Lung (tissue), 16 donors: Measurements from ENCODE around the gene CDC25A. TPM values are rescaled to one million over a fixed set of nuclear protein-coding genes. Genes with fewer than 3 reads are reported as not detected.

ENCODE experiments used
- ATAC-seq: fragments of 200-7000 bp; cut with Tn5 transposase; one replicate; pipeline ENCODE4 v1.9.1; 2020; ENCODE audit warnings: moderate number of reproducible peaks; ENCODE audit not compliant: insufficient read depth, low FRiP score
- DNase-seq, 3 donors: peaks; one replicate each; pipeline ENCODE4 v3.0.0-alpha.2; 2013 to 2017
- H3K27ac ChIP-seq, 2 donors: one replicate each; pipeline ENCODE4 v1.5.1; 2013; ENCODE audit warnings: mild to moderate bottlenecking in 2 of 2, moderate library complexity in 2 of 2, control low read depth in 1 of 2, inconsistent platforms in 1 of 2, low read depth in 1 of 2, low read length in 1 of 2
- H3K27me3 ChIP-seq, 3 donors: one replicate each; pipeline ENCODE4 v1.5.1; 2013; ENCODE audit warnings: low read length in 2 of 3; ENCODE audit not compliant: control insufficient read depth in 3 of 3, insufficient read depth in 3 of 3
- H3K36me3 ChIP-seq, 4 donors: one replicate each; pipeline ENCODE4 v1.5.1; 2013; ENCODE audit warnings: low read length in 4 of 4, mild to moderate bottlenecking in 1 of 4, moderate library complexity in 1 of 4; ENCODE audit not compliant: control insufficient read depth in 4 of 4, insufficient read depth in 4 of 4
- H3K4me1 ChIP-seq, 5 donors: one replicate each; pipeline ENCODE4 v1.5.1; 2013; ENCODE audit warnings: low read length in 5 of 5, mild to moderate bottlenecking in 2 of 5, moderate library complexity in 1 of 5; ENCODE audit not compliant: control insufficient read depth in 5 of 5, insufficient read depth in 5 of 5
- H3K4me3 ChIP-seq: one replicate; pipeline ENCODE4 v1.5.1; 2013; ENCODE audit warnings: mild to moderate bottlenecking, control low read depth, moderate library complexity
- H3K9ac ChIP-seq, 2 donors: one replicate each; pipeline ENCODE4 v1.5.1; 2013; ENCODE audit warnings: low read length in 2 of 2, control low read depth in 1 of 2; ENCODE audit not compliant: insufficient read depth in 1 of 2
- H3K9me3 ChIP-seq, 4 donors: one replicate each; pipeline ENCODE4 v1.5.1; 2013; ENCODE audit warnings: low read length in 3 of 4, mild to moderate bottlenecking in 1 of 4, moderate library complexity in 1 of 4; ENCODE audit not compliant: control insufficient read depth in 4 of 4, insufficient read depth in 3 of 4
- CTCF ChIP-seq: IDR thresholded peaks from 2 replicates; pipeline ENCODE4 v1.5.1; 2012; ENCODE audit warnings: mild to moderate bottlenecking; ENCODE audit errors: control extremely low read depth, extremely low read depth
- WGBS, 2 donors: extraction: QIAGEN DNeasy Blood & Tissue Kit; methylation state at CpG; one replicate each; pipeline ENCODE4 v1.1.7; 2013; 5-methylcytosine and 5-hydroxymethylcytosine counted together
- long read RNA-seq, 5 donors: transcript quantifications; one replicate each; lab custom pipeline, GENCODE V29; 2026
- polyA plus RNA-seq, 2 donors: library from polyadenylated mRNA; stranded (reverse); fragments of 200-250 nt; gene quantifications; one replicate each; pipeline ENCODE4 v1.2.1, GENCODE V29; 2013
- total RNA-seq, 2 donors: library from RNA; depleted of rRNA in 1 of 2; stranded (reverse); fragments of >200 nt in 1 of 2; gene quantifications; one replicate each; pipeline ENCODE4 v1.2.1, GENCODE V29; 2014 to 2021
- donor health status: control.
- donor health status: control.
- donor health status: Bipolar disorder and iron deficiency.
- donor health status: healthy.
- donor health status: DM: yes; HTN: yes; CAD: no.

The CDC25A gene
- total RNA-seq (1 to 10 TPM; 1.4 to 1.5 TPM), polyA plus RNA-seq (under 1 TPM; 0.57 to 0.87 TPM)
- long read RNA-seq, donor 1, partial matches to known transcripts, result 0 of 1 reads
- long read RNA-seq, donor 1, other reads (novel, unspliced or antisense), result 0 of 1 reads
- long read RNA-seq, donor 2, result 0 reads
- long read RNA-seq, donor 3, result 0 reads
- long read RNA-seq, donor 4, result 0 reads
- long read RNA-seq, donor 5, result 0 reads

- TF ChIP-seq CTCF, result no peak
- Histone ChIP-seq H3K27ac (no peak within 1 kb of the TSS), H3K27me3 (no peaks in the 10 kb centered on the region), H3K9ac (peak within 1 kb of the TSS; percentile 67 to 73), H3K36me3 (peaks cover 0 to 6% (median 1%) of the 10 kb centered on the region in 4 donors), H3K9me3 (no peaks in the 10 kb centered on the region), H3K4me3 (peak within 1 kb of the TSS; percentile 76), H3K4me1 (peaks cover 0 to 11% (median 7%) of the 10 kb centered on the region in 5 donors)
- peak; percentile 99 to 100 (median 100) for DNase-seq
- ATAC-seq, result peak; percentile 97
- WGBS, 2 donors, result 9 to 10% methylated on average over 39 to 44 of the region's 44 CpGs
Measured at GRCh38 chr3:48188266-48189201, at the start of gene CDC25A. CDC25A (minus strand) TSS chr3:48188417; CDS start chr3:48187947, 470 bp downstream.

GRCh38 chr3:48236531-48236930 is 48.3 kb upstream of the CDC25A start:
- Histone ChIP-seq H3K27me3 (no peaks in the 10 kb centered on the region), H3K4me1 (peaks cover 0 to 11% (median 2%) of the 10 kb centered on the region in 5 donors), H3K4me3 (no peak overlapping the region), H3K36me3 (no peaks in the 10 kb centered on the region), H3K9ac (no peak overlapping the region), H3K9me3 (no peaks in the 10 kb centered on the region), H3K27ac (no peak overlapping the region)
- 75 to 95% methylated on average over 1 of the region's 1 CpG for WGBS, 2 donors
- no peak for TF ChIP-seq CTCF
- no peak for DNase-seq
- no peak for ATAC-seq

GRCh38 chr3:48233542-48233941 is 45.3 kb upstream of the CDC25A start:
- DNase-seq, result no peak
- H3K4me1 ChIP-seq, result peaks cover 0 to 7% (median 0%) of the 10 kb centered on the region in 5 donors
- no peak overlapping the region for H3K9ac ChIP-seq
- TF ChIP-seq CTCF, result no peak
- no peaks in the 10 kb centered on the region for H3K9me3 ChIP-seq
- H3K36me3 ChIP-seq, result no peaks in the 10 kb centered on the region
- H3K4me3 ChIP-seq, result no peak overlapping the region
- no peak overlapping the region for H3K27ac ChIP-seq
- ATAC-seq, result no peak
- no peaks in the 10 kb centered on the region for H3K27me3 ChIP-seq
- WGBS, 2 donors, result 74 to 83% methylated on average over 2 of the region's 2 CpGs
